IPS-18a (cell line): ENCODE data around the gene DDR1.
A peak's percentile ranks its signal among the peaks of the same experiment; 100 is the strongest.

Source experiments
- H3K27ac ChIP-seq: one replicate; pipeline ENCODE4 v1.5.1; 2013; ENCODE audit warnings: low read length
- H3K27me3 ChIP-seq: one replicate; pipeline ENCODE4 v1.6.1; 2013; ENCODE audit warnings: mild to moderate bottlenecking, low read length; ENCODE audit not compliant: control insufficient read depth, insufficient read depth
- H3K36me3 ChIP-seq: one replicate; pipeline ENCODE4 v1.6.1; 2013; ENCODE audit warnings: low read depth, low read length; ENCODE audit not compliant: control insufficient read depth
- H3K4me1 ChIP-seq: one replicate; pipeline ENCODE4 v1.6.1; 2013; ENCODE audit warnings: low read depth, low read length; ENCODE audit not compliant: control insufficient read depth
- H3K4me3 ChIP-seq: one replicate; pipeline ENCODE4 v1.5.1; 2013; ENCODE audit warnings: low read length
- H3K9ac ChIP-seq: one replicate; pipeline ENCODE4 v1.6.1; 2013; ENCODE audit warnings: mild to moderate bottlenecking, low read length, moderate library complexity
- H3K9me3 ChIP-seq: one replicate; pipeline ENCODE4 v1.6.1; 2013; ENCODE audit warnings: low read depth, low read length; ENCODE audit not compliant: control insufficient read depth

DDR1 gene

GRCh38 chr6:30884521-30885480 is 482 bp downstream of the DDR1 start:
- H3K9ac ChIP-seq: peak overlapping the region; percentile 74
- no peaks in the 10 kb centered on the region for H3K27me3 ChIP-seq
- peaks cover 16% of the 10 kb centered on the region for H3K36me3 ChIP-seq
- H3K4me1 ChIP-seq: peaks cover 51% of the 10 kb centered on the region
- H3K9me3 ChIP-seq: no peaks in the 10 kb centered on the region
- peak overlapping the region; percentile 89 for H3K4me3 ChIP-seq
- no peak overlapping the region for H3K27ac ChIP-seq

GRCh38 chr6:30885481-30885998 is 1.2 kb downstream of the DDR1 start:
- Histone ChIP-seq H3K4me1 (peaks cover 44% of the 10 kb centered on the region), H3K27me3 (no peaks in the 10 kb centered on the region), H3K9me3 (no peaks in the 10 kb centered on the region), H3K9ac (peak overlapping the region; percentile 74), H3K27ac (peak overlapping the region; percentile 82), H3K4me3 (peak overlapping the region; percentile 89), H3K36me3 (peaks cover 24% of the 10 kb centered on the region)

- peak overlapping the region; percentile 82 for H3K27ac ChIP-seq
- H3K4me3 ChIP-seq: peak overlapping the region; percentile 89
- no peaks in the 10 kb centered on the region for H3K9me3 ChIP-seq
- peaks cover 30% of the 10 kb centered on the region for H3K36me3 ChIP-seq
- H3K27me3 ChIP-seq: no peaks in the 10 kb centered on the region
- peak overlapping the region; percentile 74 for H3K9ac ChIP-seq
- peaks cover 42% of the 10 kb centered on the region for H3K4me1 ChIP-seq
Measured at GRCh38 chr6:30885999-30886896, 1.9 kb downstream of the DDR1 start.

GRCh38 chr6:30886897-30887255 is 2.6 kb downstream of the DDR1 start:
- Histone ChIP-seq H3K27ac (peak overlapping the region; percentile 82), H3K4me3 (peak overlapping the region; percentile 89), H3K4me1 (peaks cover 36% of the 10 kb centered on the region), H3K27me3 (no peaks in the 10 kb centered on the region), H3K36me3 (peaks cover 36% of the 10 kb centered on the region), H3K9ac (peak overlapping the region; percentile 74), H3K9me3 (no peaks in the 10 kb centered on the region)

- Histone ChIP-seq H3K27me3 (no peaks in the 10 kb centered on the region), H3K9me3 (no peaks in the 10 kb centered on the region), H3K27ac (no peak overlapping the region), H3K9ac (no peak overlapping the region), H3K36me3 (peaks cover 48% of the 10 kb centered on the region), H3K4me3 (no peak overlapping the region), H3K4me1 (peaks cover 25% of the 10 kb centered on the region)
Measured at GRCh38 chr6:30887901-30888815, 3.8 kb downstream of the DDR1 start.

- peaks cover 20% of the 10 kb centered on the region for H3K4me1 ChIP-seq
- H3K27ac ChIP-seq: no peak overlapping the region
- peaks cover 56% of the 10 kb centered on the region for H3K36me3 ChIP-seq
- no peaks in the 10 kb centered on the region for H3K9me3 ChIP-seq
- no peak overlapping the region for H3K9ac ChIP-seq
- H3K27me3 ChIP-seq: no peaks in the 10 kb centered on the region
- no peak overlapping the region for H3K4me3 ChIP-seq
Measured at GRCh38 chr6:30888816-30889495, 4.6 kb downstream of the DDR1 start.

GRCh38 chr6:30889496-30889885 is 5.2 kb downstream of the DDR1 start:
- peaks cover 20% of the 10 kb centered on the region for H3K4me1 ChIP-seq
- no peak overlapping the region for H3K27ac ChIP-seq
- peaks cover 62% of the 10 kb centered on the region for H3K36me3 ChIP-seq
- no peak overlapping the region for H3K9ac ChIP-seq
- no peaks in the 10 kb centered on the region for H3K9me3 ChIP-seq
- no peak overlapping the region for H3K4me3 ChIP-seq
- no peaks in the 10 kb centered on the region for H3K27me3 ChIP-seq

- H3K27me3 ChIP-seq: no peaks in the 10 kb centered on the region
- peaks cover 68% of the 10 kb centered on the region for H3K36me3 ChIP-seq
- no peak overlapping the region for H3K9ac ChIP-seq
- no peak overlapping the region for H3K4me3 ChIP-seq
- H3K9me3 ChIP-seq: no peaks in the 10 kb centered on the region
- no peak overlapping the region for H3K27ac ChIP-seq
- H3K4me1 ChIP-seq: peaks cover 17% of the 10 kb centered on the region
Measured at GRCh38 chr6:30889921-30890645, 5.8 kb downstream of the DDR1 start.

GRCh38 chr6:30890646-30891449 is 6.5 kb downstream of the DDR1 start:
- Histone ChIP-seq H3K36me3 (peaks cover 75% of the 10 kb centered on the region), H3K4me1 (peaks cover 10% of the 10 kb centered on the region), H3K27me3 (no peaks in the 10 kb centered on the region), H3K27ac (no peak overlapping the region), H3K9me3 (no peaks in the 10 kb centered on the region), H3K4me3 (no peak overlapping the region), H3K9ac (no peak overlapping the region)
